Inflammatory macrophage treated with lipopolysaccharide for 1 hour (primary cell): ENCODE measurements around the gene CAMTA2.

Source experiments
- DNase-seq, 2 donors: peaks; one replicate each; pipeline ENCODE4 v3.0.0-alpha.2; 2020 to 2022

The CAMTA2 gene

DNA sequence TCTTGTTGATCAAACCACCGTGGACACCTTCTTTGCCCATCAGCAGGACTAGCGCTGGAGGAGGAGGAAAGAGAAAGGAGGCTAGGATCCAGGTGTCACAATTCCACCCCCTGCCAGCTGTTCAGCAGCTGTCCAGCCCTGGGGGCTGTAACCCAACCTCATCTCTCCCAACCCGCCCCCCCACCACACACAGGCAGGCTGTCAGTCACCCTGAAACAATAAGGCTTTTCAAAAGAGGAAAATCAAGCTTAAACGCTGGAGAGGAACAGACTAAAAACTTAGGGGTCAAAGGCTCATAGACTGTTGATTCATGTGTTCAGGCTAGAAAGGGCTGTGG lies 41.6 kb downstream of the CAMTA2 start:
- DNase-seq: no peak

DNA sequence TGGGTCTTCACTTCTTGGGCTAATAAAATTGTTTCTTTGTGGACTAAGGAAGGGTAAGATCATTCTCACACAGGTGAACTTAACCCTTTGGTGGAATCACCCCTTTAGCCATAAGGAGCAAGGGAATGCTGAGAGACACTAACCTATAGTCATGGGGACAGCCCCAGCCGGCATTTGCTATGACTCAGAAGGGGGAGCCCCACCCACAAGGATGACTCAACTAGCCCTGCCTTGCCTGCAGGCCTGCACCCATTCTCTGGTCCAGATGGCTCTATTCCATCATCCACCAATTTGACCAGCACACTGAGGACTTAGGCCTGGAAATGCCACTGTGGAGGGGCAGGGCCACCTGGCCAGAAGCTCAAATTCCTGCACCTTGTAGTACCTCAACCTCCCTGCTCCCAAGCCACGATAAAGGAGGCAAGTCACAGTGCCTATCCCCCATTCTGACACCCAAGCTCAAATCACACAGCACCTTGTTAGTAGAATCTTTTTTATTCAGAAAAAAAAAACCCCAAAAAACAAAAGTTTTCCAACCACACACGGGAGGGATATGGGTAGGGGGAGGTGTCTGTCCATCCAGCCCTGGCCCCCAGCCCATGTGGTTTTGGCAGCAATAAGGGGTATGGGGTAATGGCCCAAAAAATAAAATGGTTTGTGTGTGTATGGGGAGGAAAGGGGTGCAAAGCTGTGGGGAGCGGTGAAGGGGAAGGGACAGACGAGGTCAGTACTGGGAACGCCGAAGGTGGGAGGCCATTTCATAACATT lies 42.1 kb downstream of the CAMTA2 start:
- DNase-seq: peak; percentile 89 to 93

DNA sequence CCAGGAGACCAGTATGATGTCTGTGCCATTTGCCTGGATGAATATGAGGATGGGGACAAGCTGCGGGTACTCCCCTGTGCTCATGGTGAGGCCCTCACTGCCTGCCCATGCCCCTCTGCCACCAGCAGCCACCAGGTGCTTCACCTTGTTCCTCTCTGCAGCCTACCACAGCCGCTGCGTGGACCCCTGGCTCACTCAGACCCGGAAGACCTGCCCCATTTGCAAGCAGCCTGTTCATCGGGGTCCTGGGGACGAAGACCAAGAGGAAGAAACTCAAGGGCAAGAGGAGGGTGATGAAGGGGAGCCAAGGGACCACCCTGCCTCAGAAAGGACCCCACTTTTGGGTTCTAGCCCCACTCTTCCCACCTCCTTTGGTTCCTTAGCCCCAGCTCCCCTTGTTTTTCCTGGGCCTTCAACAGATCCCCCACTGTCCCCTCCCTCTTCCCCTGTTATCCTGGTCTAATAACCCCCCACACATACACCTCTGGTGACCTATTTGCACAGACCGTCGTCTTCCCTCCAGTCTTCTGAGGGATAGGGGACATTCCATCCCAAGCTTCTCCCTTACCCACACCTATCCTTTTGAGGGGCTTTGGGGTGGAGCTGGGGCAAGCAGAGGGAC lies 42.8 kb downstream of the CAMTA2 start:
- DNase-seq: no peak

DNA sequence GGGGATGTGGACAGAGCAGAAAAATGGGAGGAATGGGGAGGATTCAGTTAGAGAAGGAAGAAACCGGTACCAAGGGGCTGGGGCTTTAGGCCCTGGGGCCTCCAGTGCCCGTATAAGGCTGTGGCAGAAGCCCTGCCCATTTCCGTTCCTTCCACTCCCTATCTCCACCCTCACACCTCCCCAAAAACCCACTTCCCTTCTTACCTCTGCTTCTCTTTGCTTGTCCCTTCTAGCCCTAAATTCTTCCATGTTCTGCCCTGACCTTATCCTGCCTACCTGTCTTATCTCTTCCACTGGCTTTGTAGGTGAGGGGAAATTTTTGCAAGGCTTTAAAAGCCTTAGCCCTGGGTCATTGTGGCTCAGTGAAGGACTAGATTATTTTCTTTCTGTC lies 43.3 kb downstream of the CAMTA2 start:
- peak in 1 of 2 donors; percentile 36 for DNase-seq

DNA sequence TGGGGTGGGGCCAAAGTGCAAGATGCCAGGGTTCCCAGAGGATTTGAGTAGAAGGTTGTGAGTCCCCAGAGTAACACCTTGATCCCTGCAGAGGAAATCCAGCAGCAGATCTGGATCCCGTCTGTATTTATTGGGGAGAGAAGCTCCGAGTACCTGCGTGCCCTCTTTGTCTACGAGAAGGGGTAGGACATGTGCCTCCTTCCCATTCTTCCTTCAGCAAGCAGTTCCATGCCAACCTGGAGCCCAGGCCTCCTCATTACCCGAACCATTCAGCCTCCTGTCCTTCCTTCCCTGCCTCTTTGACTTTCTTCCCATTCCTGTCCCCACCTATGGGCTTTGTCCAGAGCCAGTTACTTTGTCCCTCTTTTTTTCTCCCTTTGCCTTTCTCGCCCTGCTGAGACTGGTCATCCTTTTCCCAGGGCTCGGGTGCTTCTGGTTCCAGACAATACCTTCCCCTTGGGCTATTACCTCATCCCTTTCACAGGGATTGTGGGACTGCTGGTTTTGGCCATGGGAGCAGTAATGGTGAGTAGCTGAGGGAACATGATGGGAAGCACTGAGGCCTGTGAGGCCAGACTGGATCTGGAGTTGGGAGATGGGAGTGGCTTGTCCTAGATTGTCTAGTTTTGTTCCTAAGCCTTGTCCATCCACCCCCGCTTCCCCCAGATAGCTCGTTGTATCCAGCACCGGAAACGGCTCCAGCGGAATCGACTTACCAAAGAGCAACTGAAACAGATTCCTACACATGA lies 44.5 kb downstream of the CAMTA2 start:
- no peak for DNase-seq

DNA sequence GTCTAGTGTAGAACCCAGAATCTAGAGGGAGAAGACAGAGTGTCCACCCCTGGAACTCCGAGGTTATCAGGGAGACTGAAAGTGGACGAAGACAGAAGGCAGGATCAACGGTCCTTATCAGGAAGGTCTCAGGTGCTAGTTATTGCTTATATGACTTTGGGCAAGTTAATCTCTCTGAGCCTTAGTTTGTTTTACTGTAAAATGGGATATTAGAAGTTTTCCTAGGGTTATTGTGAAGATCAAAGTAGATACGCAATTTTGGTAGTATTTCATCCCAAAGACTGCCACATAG lies 46.2 kb downstream of the CAMTA2 start:
- no peak for DNase-seq

DNA sequence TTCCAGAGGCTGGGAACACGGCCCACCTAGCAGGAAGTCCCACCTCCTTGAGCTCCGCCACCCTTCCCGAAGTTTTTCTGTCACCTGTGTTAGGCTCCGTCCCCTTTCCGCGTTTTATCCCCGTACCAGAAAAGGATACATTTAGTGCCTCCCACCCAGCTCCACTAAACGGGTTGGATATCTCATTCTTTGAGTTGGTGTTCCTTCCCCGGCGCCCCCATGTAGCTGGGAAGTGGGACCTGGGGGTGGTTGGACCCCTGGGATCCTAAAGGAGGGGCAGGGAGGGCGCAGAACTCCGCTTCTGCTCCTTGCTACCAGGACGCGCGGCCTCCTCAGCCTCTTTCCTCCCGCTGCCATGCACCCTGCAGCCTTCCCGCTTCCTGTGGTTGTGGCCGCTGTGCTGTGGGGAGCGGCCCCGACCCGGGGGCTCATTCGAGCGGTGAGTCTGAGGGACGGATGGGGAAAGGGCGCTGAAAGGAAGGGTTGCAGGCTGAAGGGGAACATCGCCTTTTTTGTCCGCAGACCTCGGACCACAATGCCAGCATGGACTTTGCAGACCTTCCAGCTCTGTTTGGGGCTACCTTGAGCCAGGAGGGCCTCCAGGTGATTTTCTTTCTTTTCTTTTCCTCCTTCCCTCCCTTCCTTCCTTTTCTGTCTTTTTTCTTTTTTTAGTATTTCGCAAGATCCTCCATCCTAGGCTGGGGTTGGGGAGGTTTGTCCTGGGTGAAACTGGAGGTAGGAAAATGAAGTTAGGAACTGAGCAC lies 46.7 kb downstream of the CAMTA2 start:
- no peak for DNase-seq

DNA sequence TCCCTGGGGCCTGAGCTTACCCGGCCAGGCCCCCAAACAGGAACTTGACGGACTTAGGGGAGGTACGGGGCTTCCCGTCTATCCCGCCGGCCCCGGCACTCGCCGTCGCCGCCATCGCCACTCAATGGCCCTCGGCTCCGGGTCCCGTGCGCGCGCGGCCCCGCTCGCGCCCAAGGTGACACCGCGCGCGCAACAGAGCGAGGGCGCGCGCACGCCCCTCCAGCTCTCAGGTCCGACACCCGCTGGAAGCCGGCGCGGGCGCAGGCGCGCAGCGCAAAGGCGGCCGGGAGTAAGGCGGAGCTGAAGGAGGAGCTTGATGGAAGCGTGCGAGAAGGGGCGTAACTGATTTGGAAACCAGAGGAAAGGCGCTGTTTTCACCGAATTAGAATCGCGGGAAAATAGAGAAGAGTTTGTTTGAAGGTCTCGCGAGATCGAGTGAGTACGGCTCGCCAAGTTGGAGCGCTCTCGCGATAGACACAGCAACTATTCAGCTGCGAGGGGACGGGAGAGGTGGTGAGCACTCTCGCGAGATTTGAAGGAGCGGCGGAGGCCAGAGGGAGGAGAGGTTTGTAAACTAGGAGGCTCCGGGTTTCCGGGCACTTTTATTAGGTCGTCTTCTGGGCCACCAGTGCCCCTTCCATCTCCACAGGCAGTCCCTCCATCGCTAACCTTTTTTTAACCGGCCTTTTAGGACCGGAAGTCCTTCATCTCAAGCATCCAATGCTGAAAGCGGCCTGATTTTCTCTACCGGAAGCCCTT lies 47.5 kb downstream of the CAMTA2 start, which contains the start of the genes RNF167 and SLC25A11:
TSS of gene RNF167 (plus strand) at position 473 of the 759 bp plus-strand sequence. CDS start 642 bp downstream, outside the sequence.
TSS of gene SLC25A11 (minus strand) at position 251 of the 759 bp plus-strand sequence. CDS start at position 115, 136 bp downstream.
- DNase-seq: peak; percentile 99 to 100

DNA sequence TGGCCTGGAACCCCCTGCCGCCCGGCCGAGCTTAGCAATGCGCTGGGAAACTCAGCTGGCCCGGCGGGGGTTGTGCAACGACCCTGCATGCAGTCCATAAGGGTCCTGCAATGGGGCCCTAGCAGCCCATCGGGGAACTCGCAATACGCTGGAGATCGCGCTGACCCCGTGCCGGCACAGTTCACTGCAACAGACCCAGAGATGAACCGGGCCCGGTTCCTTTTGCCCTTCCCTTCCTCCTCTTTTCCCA lies 48.0 kb downstream of the CAMTA2 start:
- DNase-seq: no peak

DNA sequence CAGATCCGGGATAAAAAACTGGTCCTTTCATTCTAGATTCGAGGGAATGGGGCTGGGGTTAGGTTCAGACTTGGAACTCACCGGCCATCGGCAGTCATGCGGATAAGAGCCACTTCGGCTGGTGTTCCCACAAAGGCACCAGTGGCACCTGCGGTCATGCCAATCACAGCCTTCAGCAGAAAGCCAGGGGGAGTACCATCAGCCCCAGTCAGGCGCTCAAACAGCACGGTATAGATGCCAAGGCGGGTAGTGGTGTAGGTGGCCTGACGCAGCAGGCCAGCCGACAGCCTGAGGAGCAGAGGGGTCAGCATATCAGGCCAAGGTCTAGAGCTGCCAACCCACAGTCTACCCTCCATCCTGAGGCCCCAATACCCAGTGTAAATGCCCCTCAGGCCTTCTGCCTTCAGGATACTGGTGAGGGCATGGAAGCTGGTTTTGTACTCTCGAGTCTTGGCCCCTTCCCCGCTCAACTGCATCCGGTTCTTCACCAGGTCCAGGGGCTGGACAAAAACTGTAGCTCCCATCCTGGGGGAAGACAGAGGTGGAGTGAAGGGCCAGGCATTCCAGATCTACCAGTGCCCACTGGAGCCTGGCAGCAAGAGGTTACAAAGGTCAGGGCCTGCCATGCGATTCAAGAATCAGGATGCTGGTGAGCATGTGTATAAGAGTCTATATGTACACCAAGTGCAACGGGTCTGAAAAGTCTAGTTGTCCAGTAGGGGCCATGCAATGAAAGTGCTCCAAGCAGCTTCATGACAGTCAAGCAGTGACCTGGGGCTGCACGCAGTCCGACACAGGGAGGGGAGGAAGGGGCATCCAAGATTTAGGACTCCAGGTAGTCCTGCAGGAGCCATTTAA lies 48.6 kb downstream of the CAMTA2 start:
- no peak for DNase-seq

DNA sequence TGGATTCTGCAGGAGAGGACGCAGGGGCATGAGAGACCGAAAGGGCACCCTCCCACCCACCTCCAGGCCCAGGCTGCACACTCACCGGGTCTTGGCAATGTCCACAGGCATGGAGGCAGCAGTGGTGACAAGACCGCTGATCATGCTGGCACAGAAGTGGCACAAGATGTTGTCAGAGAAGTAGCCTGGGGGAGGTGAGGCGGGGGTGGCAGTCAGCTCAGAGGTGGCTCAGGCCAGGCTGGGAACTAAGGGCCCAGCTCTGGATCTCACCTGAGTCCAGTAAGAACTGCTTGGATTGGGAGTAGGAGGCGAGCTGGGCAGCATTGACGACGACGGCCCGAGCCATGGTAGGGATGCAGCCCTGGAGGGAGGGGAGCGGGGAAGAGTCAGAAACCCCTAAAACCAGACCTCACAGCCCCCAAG lies 49.4 kb downstream of the CAMTA2 start:
- no peak for DNase-seq

DNA sequence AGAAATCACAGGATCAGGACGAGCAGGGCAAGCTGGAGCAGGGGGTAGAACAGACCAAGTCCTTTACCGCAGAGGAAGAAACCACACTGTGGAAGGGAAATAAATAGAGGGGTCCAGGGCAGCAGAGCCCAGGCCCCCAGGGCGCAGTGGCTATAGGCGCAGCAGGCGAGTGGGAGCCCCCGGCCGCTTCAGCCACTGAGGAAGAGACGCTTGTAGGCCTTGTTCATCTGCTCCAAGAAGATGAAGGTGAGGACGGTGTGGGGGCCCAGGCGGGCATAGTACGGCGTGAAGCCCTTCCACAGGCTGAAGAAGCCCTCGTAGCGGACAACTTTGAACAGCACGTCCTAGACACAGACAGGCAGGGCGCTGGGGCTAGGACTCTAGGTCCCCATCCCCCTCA lies 49.9 kb downstream of the CAMTA2 start:
- DNase-seq: no peak

DNA sequence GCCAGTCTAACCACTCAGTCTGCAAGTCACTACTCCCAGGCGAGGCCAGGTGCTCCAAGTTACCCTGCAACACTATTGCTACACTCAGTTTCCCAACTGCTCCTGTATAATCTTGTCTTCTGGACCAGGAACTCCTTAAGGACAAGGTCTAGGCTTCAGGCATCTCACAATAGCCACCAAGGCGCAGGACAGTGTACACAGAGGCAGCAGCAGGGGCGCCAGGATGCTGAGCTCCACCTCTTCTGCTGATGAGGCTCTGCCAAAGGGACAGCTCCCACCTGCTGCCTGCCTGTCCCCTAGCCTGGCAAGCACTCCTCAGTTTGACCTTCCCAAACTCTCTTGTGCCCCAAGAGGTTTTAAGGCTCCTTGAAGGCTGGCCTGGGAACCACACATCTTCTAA lies 51.0 kb downstream of the CAMTA2 start:
- DNase-seq: no peak

DNA sequence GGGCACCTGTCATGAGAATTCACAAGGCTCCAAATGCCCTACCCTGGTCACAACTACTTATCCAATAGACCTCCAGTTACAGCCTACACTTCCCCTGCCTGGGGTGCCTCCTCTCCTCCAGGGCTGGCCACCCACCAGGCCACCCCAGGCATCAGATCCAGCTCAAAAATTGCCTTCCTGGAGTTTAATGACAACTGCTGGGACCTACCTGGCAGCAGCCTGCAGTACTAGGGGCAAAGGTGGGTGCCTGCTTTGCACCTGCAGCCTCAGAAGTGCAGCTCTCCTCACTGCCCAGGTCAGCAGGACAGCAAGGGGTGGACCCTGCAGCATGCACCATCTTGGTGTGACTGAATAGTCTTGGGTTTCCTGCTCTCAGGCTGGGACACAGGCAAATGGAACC lies 51.8 kb downstream of the CAMTA2 start:
- DNase-seq: no peak

DNA sequence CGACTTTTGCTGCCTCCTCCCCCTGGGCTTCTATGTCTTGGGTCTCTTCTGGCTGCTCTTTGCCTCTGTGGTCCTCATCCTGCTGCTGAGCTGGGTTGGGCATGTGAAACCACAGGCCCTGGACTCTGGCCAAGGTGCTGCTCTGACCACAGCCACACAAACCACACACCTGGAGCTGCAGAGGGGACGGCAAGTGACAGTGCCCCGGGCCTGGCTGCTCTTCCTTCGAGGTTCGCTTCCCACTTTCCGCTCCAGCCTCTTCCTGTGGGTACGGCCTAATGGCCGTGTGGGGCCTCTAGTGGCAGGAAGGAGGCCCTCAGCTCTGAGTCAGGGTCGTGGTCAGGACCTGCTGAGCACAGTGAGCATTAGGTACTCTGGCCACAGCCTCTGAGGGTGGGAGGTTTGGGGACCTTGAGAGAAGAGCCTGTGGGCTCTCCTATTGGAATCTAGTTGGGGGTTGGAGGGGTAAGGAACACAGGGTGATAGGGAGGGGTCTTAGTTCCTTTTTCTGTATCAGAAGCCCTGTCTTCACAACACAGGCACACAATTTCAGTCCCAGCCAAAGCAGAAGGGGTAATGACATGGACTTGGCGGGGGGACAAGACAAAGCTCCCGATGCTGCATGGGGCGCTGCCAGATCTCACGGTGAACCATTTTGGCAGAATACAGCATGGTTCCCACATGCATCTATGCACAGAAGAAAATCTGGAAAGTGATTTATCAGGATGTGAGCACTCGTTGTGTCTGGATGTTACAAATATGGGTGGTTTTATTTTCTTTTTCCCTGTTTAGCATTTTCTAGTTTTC lies 53.1 kb downstream of the CAMTA2 start:
- DNase-seq: peak in 1 of 2 donors; percentile 40

DNA sequence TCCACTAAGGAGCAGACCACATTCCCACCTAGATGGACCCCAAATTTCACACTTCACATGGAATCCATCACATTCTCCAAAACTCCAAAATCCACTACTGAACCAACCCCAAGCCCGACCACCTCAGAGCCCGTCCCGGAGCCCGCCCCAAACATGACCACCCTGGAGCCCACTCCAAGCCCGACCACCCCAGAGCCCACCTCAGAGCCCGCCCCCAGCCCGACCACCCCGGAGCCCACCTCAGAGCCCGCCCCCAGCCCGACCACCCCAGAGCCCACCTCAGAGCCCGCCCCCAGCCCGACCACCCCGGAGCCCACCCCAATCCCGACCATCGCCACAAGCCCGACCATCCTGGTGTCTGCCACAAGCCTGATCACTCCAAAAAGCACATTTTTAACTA lies 53.8 kb downstream of the CAMTA2 start:
- no peak for DNase-seq

DNA sequence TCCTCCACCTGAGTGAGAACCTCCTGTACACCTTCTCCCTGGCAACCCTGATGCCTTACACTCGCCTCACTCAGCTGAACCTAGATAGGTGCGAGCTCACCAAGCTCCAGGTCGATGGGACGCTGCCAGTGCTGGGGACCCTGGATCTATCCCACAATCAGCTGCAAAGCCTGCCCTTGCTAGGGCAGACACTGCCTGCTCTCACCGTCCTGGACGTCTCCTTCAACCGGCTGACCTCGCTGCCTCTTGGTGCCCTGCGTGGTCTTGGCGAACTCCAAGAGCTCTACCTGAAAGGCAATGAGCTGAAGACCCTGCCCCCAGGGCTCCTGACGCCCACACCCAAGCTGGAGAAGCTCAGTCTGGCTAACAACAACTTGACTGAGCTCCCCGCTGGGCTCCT lies 54.7 kb downstream of the CAMTA2 start:
- no peak for DNase-seq

DNA sequence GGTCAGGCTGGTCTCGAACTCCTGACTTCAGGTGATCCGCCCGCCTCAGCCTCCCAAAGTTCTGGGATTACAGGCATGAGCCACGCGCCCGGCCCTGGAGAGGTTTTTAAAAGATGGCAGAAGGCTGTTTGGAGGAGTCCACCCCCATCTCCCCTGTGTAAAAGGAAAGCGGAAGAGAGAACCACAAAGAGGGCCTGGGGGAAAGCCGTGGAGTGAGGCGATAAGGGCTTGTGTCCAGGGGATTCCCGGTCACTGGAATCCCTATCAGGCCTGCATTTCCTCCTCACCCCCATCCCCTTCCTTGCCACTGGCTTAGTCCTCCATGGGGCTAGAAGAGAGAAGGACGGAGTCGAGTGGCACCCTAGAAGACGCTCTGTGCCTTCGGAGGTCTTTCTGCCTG lies 55.5 kb downstream of the CAMTA2 start, which contains the start of gene GP1BA:
TSS of gene GP1BA (plus strand) at position 315 of the 400 bp plus-strand sequence. CDS start 328 bp downstream, outside the sequence.
- peak; percentile 50 to 80 for DNase-seq

DNA sequence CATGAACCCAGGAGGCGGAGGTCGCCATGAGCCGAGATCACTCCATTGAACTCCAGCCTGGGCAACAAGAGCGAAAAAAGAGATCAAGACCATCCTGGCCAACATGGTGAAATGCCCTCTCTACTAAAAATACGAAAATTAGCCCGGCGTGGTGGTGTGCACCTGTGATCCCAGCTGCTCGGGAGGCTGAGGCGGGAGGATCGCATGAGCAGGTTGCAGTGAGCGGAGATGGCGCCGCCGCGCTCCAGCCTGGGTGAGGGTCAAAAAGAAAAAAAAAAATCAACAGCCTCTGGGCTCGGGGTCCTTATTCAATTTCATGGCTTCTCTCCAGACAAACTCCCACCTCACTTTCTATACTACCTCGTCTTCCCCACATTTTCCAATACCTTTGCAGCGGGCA lies 58.6 kb downstream of the CAMTA2 start:
- no peak for DNase-seq

DNA sequence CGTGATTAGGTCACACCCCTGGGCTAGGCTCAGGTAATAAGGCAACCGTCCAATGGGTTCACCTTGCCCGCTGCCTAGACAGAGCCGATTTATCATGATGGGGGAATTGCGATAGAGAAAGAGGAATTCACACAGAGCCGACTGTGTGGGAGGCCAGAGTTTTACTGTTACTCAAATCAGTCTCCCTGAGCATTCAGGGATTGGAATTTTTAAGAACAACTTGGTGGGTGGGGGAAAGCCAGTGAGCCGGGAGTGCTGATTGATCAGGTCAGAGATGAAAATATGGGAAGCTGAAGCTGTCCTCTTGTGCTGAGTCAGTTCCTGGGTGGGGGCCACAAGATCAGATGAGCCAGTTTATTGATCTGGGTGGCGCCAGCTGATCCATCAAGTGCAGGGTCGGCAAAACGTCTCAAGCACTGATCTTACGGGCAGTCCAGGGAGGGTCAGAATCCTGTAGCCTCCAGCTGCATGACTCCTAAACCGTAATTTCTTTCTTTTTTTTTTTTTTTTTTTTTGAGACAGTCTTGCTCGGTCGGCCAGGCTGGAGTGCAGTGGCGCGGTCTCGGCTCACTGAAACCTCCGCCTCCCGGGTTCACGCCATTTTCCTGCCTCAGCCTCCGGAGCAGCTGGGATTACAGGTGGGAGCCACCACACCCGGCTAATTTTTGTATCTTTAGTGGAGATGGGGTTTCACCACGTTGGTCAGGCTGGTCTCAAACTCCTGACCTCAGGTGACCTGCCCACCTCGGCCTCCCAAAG lies 60.7 kb downstream of the CAMTA2 start:
- peak; percentile 89 for DNase-seq
